ENCODE data around the gene MYL9.
"Not testable (repeated sequence)": the region's sequence is repeated elsewhere in the genome, so short reads cannot be mapped to it uniquely, and the experiment has no call there.

Gene MYL9

GRCh38 chr20:36541227-36541767 is at the start of gene MYL9:
Gene MYL9 (plus strand): TSS chr20:36541519. CDS start chr20:36544885, 3,366 bp downstream.
- no peak for DNase-seq (ENCODE audit: low spot score)

DNA sequence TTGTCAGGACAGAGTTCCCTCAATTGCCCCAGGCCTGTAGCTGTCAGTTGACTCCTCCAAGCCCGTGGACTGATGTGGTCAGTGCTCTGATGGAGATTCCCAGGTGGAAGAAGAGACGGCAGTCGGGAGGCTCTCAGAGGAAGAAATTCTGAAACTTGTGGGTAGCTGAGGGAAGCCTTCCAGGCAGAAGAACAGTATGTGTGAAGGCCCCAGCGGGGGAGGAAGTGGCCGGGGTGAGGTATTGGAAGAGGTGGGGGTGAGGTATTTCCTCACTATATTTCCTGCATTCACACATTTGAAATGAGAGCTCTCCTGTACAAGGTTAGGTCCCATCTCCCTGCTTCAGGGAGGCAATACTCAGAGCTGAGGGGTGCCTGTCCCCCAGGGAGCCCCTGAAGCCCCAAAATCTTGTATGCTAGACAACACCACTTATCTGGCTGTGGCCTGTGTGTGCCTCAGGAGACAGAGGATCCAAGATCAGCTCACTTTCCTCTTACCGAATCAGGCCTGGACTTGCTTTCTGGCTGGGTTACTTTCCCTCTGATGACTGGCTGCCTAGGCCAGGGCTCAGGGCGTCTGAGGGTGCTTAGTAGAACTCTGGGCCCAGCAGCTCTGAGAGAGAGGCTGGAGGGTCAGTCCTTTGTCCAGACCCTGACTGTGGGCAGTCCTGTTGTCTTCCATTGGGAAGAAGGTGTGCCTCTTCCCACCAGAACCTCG is 49.3 kb upstream of the MYL9 start:
- no peak for DNase-seq (ENCODE audit: low spot score)

- no peak for DNase-seq (ENCODE audit: low spot score)
Observed at GRCh38 chr20:36493051-36493800, 48.1 kb upstream of the MYL9 start.

GRCh38 chr20:36493801-36494114 is 47.6 kb upstream of the MYL9 start:
- no peak for DNase-seq (ENCODE audit: low spot score)

DNA sequence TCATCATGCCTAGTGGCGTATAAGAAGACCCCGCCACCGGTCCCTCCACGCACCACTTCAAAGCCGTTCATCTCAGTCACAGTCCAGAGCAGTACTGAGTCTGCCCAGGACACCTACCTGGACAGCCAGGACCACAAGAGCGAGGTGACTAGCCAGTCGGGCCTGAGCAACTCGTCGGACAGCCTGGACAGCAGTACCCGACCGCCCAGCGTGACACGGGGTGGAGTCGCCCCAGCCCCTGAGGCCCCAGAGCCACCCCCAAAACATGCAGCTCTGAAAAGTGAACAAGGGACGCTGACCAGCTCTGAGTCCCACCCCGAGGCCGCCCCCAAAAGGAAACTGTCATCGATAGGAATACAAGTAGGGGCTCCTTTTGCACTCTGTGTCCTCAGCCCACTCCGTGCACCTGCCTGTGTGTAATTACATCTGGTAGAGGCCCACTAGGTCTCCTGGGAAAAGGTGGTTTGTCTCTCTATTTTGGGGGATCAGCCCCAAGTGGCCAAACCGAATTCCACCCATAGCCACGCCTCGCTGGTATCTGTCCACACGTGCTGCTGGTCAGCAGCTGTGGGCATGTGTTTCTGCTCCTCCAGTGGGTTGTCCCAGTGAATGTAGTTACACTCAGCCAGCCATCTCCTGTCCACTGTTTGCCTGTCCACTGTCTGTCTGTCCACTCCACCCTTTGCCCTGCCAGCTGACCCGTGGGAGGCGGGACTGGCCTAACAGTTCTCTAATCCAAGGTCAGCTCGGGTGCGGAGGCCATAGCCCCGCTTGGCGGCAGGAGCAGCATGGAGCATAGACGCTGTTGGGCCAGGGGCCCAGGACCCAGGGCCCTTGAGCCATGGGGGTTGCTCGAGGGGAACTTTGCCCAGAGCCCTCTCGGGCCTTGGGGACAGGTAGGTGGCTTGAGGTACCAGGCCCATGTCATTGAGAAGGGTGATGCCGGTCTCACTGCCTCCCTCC is 44.3 kb upstream of the MYL9 start:
- DNase-seq (ENCODE audit: low spot score), result no peak

GRCh38 chr20:36497856-36498255 is 43.5 kb upstream of the MYL9 start:
- DNase-seq (ENCODE audit: low spot score), result no peak

DNA sequence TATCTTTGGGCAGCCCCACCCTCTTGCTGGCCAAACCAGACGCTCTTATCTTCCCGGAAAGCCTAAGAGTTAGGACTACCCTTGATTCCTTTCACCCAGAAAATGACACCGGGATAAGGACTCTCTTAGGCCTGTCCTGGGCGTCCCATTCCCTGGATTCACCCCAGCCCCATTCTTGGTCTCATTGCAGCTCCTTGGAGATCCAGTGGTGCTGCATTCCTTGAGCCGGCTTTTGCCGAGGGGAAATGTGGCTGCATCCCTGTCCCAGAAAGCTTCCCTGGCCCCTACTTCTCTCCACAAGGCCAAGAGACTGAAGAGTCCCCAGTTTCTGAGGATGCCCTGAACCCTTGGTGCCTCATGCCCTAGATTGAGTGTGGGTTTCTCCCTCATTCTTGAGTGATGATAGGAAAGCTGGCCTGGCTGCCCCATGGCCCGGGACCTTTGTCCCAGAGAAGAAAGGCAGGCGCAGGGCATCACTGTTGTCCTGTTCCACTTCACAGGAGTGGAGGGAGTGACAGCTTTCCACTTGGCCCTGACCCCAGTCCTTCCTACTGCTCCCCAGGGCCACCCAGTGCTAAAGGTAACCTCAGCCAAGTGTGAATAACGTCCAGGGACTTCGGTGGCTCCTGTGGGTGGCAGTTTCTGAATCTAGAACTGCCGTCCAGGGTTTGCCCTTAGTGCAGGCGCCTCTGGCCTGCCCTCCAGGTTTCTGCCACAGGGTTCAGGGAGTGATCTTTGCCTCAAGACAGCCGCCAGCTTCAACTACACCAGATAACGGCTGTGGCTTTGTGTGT is 42.7 kb upstream of the MYL9 start:
- DNase-seq (ENCODE audit: low spot score), result no peak

DNA sequence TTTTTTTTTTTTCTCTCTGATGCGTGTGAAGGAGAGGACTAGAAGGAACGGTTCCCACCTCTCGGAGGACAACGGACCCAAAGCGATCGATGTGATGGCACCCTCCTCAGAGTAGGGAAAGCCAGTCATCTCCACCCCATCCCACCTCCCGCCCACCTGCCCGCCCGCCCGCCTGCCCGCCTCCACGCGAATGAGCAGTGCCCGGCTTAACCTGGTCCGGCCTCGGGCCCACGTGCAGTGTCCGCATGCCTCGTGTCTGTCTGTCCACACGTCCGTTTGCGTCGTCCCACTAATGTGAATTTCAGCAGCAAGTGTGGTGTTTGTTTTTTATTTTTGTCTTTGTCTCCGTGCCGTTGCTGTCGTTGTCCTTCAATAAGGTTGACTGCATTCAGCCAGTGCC is 42.1 kb upstream of the MYL9 start:
- DNase-seq (ENCODE audit: low spot score), result no peak

GRCh38 chr20:36499723-36500501 is 41.4 kb upstream of the MYL9 start:
- DNase-seq (ENCODE audit: low spot score), result no peak

GRCh38 chr20:36501367-36502006 is 39.8 kb upstream of the MYL9 start:
- no peak for DNase-seq (ENCODE audit: low spot score)

- no peak for DNase-seq (ENCODE audit: low spot score)
Observed at GRCh38 chr20:36504295-36504694, 37.0 kb upstream of the MYL9 start.

GRCh38 chr20:36506253-36506652 is 35.1 kb upstream of the MYL9 start:
- DNase-seq (ENCODE audit: low spot score), result no peak

- no peak for DNase-seq (ENCODE audit: low spot score)
Observed at GRCh38 chr20:36507746-36508145, 33.6 kb upstream of the MYL9 start.

- DNase-seq (ENCODE audit: low spot score), result no peak
Observed at GRCh38 chr20:36519012-36519719, 22.2 kb upstream of the MYL9 start.

- DNase-seq (ENCODE audit: low spot score), result no peak
Observed at GRCh38 chr20:36519944-36520343, 21.4 kb upstream of the MYL9 start.

DNA sequence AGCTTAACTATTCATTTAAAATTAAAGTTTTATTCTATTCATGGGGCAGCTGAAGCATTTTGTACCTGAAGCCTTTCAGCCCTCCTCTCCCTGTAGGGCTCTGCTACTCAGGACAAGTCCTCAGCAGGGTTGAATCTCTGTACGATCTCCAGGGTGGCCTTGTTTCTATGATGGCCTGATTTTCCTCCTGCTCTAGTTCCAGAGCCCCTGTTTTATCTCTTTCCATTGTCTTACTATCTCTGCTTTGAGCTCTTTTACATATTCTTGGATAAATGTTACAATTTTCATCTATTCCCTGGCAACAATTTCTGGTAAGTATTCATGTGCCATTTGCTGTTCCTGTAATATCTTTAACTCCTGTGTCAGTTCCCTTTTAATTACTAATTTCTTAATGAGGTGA is 19.8 kb upstream of the MYL9 start:
- DNase-seq (ENCODE audit: low spot score), result no peak

- not testable (repeated sequence) for DNase-seq (ENCODE audit: low spot score)
Observed at GRCh38 chr20:36522412-36522811, 18.9 kb upstream of the MYL9 start.

DNA sequence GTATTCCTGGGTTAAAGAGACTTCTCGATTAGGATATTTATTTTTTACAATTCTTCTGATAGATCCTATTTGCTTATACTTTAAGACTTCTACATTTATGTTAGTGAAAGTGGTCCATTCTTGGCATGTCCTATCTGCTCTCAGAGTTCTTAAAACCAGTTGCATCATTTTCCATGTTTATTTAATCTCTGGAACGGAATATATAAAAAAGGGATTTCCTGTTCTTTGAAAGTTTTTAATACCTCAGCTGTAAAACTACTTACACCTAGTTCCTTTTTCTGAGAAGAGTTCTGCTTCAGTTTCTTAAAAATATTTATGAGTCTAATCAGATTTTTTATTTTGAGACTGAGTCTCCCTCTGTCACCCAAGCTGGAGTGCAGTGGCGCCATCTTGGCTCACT is 18.0 kb upstream of the MYL9 start:
- no peak for DNase-seq (ENCODE audit: low spot score)

- no peak for DNase-seq (ENCODE audit: low spot score)
Observed at GRCh38 chr20:36525620-36526365, 15.5 kb upstream of the MYL9 start.

All from putamen (tissue), 1 donor.